SIG-M5 (cell line): Measurements from ENCODE around the gene WDR91.

Source experiments
- DNase-seq: peaks from one replicate; lab custom pipeline; 2025; lab: John Stamatoyannopoulos, UW

WDR91 gene

DNA sequence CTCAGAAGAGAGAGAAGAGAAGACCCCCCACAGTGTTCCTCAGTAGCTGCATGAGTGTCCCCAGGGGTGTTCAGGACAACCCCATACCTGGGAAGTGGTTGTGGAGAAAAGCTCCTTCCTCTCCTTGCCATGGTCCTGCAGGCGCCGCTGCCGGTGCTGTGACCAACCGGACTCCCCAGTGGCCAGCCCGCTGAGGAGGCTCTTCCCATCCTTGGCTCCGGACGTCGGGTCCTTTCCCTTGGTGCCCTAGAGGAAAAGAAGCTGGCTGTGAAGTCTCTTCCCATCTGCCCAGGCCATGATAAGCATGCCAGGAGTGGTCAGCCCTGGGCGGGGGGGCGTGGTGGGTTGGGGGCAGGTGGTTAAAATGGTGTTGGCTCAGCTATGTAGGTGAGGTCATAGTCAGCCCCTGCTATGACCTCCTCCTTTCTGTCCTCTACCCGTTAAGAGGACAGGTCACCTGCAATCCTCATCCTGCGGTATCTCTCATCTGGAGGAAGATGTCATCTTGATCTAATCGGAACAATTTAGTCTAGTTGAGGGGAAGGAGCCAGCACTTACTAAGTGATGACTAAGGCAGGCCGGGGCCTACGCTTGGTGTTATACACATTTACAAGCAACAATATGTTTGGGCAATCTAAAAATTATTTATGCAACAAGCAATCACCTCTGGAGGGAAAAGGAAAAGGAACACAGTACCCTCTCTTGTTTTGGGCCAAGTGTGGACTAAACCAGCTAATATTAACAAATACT is 13.2 kb downstream of the WDR91 start:
- DNase-seq = no peak

- DNase-seq = no peak
Measured at GRCh38 chr7:135197343-135197742, 14.0 kb downstream of the WDR91 start.

GRCh38 chr7:135195968-135196629 is 15.2 kb downstream of the WDR91 start:
- DNase-seq = no peak

GRCh38 chr7:135195156-135195555 is 16.2 kb downstream of the WDR91 start:
- DNase-seq = no peak

DNA sequence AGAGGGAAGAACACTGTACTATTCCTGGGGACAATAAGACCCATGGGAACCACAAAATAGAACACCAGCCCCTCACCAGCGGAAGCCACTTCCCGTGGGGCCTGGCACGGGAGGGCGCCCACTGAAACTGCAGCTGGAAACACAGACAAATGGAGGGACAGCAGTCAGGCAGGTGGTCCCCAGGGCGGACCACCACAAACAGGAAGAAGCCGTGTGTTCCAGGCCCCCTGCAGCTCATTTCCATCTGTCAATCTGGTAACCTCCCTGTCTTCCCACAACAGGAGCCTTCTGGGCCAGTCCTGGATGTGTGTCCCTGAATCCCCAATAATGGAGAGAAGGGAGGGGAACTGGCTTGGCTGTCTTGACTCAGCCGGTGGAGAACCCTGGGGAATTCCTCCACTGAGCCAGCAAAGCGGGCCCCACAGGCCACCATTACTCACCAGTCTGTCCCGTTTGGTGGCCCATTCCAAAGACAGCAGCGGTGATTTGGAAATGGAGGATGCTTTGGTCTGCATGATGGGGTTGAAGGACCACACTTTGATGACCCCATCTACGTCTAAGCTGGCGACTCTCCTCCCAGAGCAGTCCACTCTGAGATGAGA is 16.7 kb downstream of the WDR91 start:
- DNase-seq = no peak

DNA sequence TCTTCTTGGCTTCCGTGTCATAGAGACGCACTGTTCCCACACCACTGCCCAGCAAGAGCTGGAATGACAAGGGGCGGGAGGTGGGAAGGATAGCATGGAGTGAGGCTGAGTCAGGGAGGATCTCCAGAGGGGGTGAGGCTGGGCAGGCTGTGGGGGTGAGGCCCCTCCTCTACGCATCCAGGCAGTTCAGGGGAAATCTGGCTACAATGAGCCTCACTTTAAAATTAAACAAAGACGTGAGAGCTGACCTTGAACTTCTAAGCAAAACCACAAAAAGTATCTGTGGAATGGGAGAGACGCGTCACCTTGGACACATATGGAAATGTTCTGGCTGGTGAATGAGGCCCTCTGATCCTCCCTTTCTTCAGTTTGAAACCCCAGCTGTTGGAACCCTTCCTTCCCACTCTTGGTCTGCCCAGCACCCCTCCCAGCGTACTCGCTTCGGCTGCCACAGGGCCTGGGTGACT is 17.7 kb downstream of the WDR91 start:
- DNase-seq = no peak

DNA sequence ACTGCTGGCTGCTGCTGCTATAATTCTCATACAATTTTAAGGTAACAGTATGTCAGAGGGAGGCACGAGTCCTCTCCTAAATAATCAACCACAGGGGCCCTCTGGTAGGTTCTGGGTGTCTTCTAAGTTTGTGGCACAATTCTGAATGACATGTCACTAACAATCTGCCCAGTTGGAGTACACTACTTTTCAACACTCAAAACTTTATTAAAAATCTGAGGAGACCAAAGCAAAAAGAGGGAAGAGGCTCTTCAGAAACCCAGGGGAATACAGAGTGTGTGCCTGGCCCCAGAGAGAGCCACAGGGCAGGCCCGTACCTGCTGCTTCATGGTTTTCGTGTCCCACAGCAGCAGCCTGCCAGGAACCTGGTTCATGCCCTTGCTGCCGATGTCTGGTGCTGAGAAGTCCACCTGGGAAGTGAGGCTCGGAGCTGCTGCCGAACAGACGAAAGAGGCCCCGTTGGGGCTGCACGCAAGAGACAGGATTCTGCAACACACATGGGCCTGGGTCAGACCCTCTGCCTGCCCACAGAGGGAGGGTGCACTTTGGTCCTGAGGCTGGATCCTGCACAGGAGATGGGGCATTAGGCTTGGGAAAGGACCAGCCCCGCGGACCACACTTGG is 18.3 kb downstream of the WDR91 start:
- DNase-seq = no peak

DNA sequence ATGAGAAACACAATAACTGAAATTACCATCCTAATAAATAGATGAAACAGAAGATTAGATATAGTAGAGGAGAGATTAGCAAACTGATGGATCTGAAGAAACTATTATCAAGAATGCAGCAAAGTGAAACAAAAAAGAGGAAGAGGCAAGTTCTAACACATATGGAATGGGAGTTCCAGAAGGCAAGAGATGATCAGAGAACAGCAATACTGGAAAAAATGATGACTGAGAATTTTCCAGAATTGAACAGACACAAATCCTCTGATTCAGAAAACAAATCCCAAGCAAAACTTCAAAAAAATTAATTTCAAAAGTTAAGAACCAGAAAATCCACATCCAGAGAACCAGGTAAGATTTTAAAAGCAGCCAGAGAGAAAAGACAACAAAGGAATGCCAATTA is 20.6 kb downstream of the WDR91 start:
- no peak for DNase-seq

GRCh38 chr7:135189961-135190360 is 21.4 kb downstream of the WDR91 start:
- DNase-seq = no peak

GRCh38 chr7:135189221-135189662 is 22.1 kb downstream of the WDR91 start:
- no peak for DNase-seq

DNA sequence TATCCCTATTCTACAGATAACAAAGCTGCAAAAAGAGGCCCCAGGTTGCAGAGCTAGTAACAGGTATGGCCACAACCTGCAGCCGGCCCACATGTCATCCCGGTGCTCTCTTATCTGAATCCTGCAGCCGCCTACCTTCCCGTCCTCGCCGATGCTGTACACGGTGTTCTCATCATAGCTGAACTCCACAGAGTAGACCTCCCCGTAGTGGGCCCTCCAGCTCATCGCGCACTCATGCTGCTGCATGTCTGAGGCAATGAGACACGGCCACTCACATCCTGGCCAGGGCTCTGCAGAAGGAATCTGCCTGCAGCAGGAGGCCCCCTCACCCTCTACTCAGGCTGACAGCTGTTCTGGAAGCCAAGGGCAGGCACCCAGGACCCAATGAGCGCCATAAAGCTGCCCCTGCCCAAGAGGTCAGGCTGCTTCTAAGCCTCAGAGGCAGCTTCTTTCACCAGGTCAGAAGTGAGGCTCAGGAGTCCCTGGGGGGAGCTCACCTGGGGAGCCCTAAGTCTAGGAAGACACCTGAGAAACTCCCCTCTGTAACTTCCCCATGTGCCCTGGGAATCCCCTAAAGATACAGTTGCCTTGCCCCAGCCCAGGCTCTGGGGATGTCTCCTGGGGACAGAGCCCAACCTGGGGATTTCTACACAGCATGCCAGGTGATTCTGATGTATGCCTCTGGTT is 22.9 kb downstream of the WDR91 start:
- no peak for DNase-seq

- no peak for DNase-seq
Measured at GRCh38 chr7:135186841-135187253, 24.5 kb downstream of the WDR91 start.

DNA sequence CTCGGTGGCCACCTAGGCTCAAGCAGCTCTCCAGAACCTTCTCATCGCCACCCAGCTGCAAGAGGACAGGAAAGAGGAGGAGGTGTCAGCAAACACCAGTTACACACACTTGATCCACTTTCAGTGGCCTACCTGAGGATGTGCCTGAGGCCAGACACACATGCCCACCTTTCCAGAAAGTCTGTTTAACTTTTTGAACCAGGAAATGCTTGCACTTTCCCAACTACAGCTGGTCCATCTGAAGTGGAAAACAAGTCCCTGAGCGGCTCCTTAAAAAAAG is 25.1 kb downstream of the WDR91 start:
- DNase-seq = no peak

DNA sequence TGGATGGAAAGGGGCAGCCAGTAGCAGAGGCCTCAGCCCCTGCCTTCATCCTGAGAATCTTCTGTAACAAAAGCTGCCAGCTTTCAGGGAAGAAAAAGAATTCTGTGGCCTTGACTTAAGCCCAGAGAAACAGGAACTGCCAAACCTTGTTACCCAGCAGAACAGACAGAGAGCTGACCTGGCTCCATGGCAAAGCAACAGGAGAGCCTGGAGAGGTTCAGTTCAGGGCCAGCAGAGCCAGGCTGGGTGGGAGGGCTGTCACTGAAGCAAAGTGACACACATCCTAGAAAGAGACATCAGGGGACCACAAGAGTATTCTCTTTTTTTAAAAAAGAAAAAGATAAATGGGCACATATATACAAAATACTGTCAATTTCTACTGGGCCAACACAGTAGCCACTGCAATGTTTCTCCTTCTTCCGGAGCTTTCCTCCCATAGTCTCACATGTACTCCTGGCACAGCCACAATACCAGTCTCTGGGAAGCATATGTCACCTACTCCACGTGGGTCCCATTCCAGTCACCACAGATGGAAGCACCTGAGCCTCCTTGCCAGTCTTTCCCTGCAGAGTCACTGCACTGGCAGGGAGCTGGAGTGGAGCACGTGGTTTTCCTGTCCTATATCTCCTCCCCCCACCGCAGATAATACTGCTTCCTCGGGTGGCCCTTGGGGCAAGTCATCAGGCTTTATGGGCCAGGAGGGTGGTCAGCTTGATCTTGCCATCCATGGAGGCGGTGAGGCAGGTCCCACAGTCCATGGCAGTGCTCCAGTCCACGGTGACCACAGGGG is 25.7 kb downstream of the WDR91 start:
- DNase-seq = no peak

GRCh38 chr7:135184254-135184841 is 27.0 kb downstream of the WDR91 start:
- DNase-seq = no peak

- DNase-seq = no peak
Measured at GRCh38 chr7:135183478-135183877, 27.8 kb downstream of the WDR91 start.

GRCh38 chr7:135181929-135182678 is 29.2 kb downstream of the WDR91 start:
- no peak for DNase-seq

DNA sequence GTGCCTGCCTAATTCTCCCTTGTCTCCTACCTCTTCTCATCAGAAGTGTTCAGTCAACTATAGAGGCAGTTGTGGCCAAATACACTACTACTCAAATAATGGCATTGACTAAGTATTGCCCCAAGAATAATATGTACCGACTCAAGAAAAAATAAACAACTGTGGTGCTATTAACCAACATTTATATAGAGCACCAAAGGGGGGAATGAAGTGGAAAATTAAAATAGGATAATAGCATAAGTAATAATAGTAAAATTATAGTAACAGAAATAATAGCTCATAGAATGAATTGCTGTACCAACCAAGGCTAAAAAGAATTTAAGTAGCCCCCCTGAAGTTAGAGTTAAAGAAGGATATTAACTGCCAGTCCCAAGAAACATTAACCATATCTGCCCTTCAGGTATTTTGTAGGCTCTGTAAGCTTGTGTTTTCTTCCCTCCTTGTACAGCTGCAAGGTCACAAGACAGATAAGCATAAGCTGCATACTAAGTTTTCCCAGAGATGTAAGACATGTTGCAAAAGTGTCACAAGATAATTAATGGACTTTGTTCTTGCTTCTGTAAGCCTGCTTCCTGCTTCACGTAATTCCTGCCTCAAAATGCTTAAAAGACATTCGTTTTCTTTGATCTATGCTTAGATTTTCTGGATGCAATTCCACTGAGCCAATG is 29.9 kb downstream of the WDR91 start:
- DNase-seq = no peak

- DNase-seq = no peak
Measured at GRCh38 chr7:135180122-135180521, 31.2 kb downstream of the WDR91 start.
